Caco-2 (cell line): ENCODE results near the gene PDE4D. TPM values are rescaled to one million over a fixed set of nuclear protein-coding genes. Genes with fewer than 3 reads are reported as not detected.

Experiments
- BruUV-seq: library from RNA; stranded (reverse); fragments of 400-500 nt; replicated peaks from 2 replicates; lab custom pipeline; 2021; lab: Mats Ljungman, UMichigan
- CTCF ChIA-PET: fragments of 300-600 bp; sonication (Branson Sonifier 250); formaldehyde crosslinking; loops from one replicate; lab custom pipeline; 2022; ENCODE audit warnings: antibody characterized with exemption; lab: Charles Lee
- POLR2A ChIA-PET: fragments of 300-600 bp; sonication (Branson Sonifier 250); formaldehyde crosslinking; loops from one replicate; lab custom pipeline; 2022; ENCODE audit warnings: antibody characterized with exemption; lab: Charles Lee
- DNase-seq, 2 experiments: peaks; one replicate each; pipeline versions ENCODE4 v3.0.0 to v3.0.0-alpha.2; 2020 to 2022
- H3K27me3 ChIP-seq: replicated peaks from 2 replicates; pipeline ENCODE4 v1.6.0; 2011; ENCODE audit warnings: low read length; ENCODE audit not compliant: control insufficient read depth, insufficient read depth
- H3K36me3 ChIP-seq: 2 replicates; pipeline ENCODE4 v1.5.1; 2011; ENCODE audit warnings: low read length; ENCODE audit not compliant: control insufficient read depth, insufficient read depth
- H3K4me1 ChIP-seq: fragments of 250-450 bp; sonication (Bioruptor Pico); 2 replicates; pipeline ENCODE4 v1.5.1; 2020; ENCODE audit warnings: mild to moderate bottlenecking
- H3K4me3 ChIP-seq: 2 replicates; pipeline ENCODE4 v1.5.1; 2011; ENCODE audit warnings: low read depth, mild to moderate bottlenecking, control low read depth, low read length
- H3K9me3 ChIP-seq: fragments of 250-450 bp; sonication (Bioruptor Pico); 2 replicates; pipeline ENCODE4 v1.5.1; 2020; ENCODE audit warnings: mild to moderate bottlenecking, moderate library complexity
- H3K27ac Mint-ChIP-seq: one replicate; pipeline ENCODE4 v1.8.0; 2022; ENCODE audit warnings: mixed read lengths; ENCODE audit not compliant: unreplicated experiment
- H3K27me3 Mint-ChIP-seq: one replicate; pipeline ENCODE4 v1.8.0; 2022; ENCODE audit warnings: mixed read lengths; ENCODE audit not compliant: insufficient read depth, unreplicated experiment
- H3K36me3 Mint-ChIP-seq: one replicate; pipeline ENCODE4 v1.8.0; 2022; ENCODE audit warnings: mild to moderate bottlenecking, mixed read lengths; ENCODE audit not compliant: insufficient read depth, unreplicated experiment
- H3K4me1 Mint-ChIP-seq: one replicate; pipeline ENCODE4 v1.8.0; 2022; ENCODE audit warnings: low read depth, mixed read lengths; ENCODE audit not compliant: unreplicated experiment
- H3K4me3 Mint-ChIP-seq: one replicate; pipeline ENCODE4 v1.8.0; 2022; ENCODE audit warnings: mild to moderate bottlenecking, moderate library complexity, mixed read lengths; ENCODE audit not compliant: unreplicated experiment
- H3K9me3 Mint-ChIP-seq: one replicate; pipeline ENCODE4 v1.8.0; 2022; ENCODE audit warnings: mixed read lengths; ENCODE audit not compliant: unreplicated experiment
- intact Hi-C: fragments of 100-400 bp; cut with micrococcal nuclease; formaldehyde crosslinking; loops from one replicate; pipeline ENCODE4 v1.10.0; 2022; ENCODE audit not compliant: unreplicated experiment
- total RNA-seq: library from RNA; stranded (reverse); gene quantifications from 2 replicates; pipeline ENCODE4 v1.2.3, GENCODE V29; 2022
- TF ChIP-seq, protein P1 (sequence below), 2 experiments: fragments of 200-600 bp in 1 of 2; IDR thresholded peaks; 1 replicate in 1 of 2; 2 replicates in 1 of 2; pipeline versions ENCODE4 v1.5.1 to v1.8.0; 2011 to 2022; ENCODE audit warnings: antibody characterized with exemption in 1 of 2, control low read depth in 1 of 2, inconsistent platforms in 1 of 2, low read depth in 1 of 2, low read length in 1 of 2, mild to moderate bottlenecking in 1 of 2, moderate library complexity in 1 of 2; ENCODE audit not compliant: insufficient read depth in 1 of 2, severe bottlenecking in 1 of 2, unreplicated experiment in 1 of 2

The PDE4D gene
- total RNA-seq, 1 experiment from 2014 or later = 89.8 TPM

DNA sequence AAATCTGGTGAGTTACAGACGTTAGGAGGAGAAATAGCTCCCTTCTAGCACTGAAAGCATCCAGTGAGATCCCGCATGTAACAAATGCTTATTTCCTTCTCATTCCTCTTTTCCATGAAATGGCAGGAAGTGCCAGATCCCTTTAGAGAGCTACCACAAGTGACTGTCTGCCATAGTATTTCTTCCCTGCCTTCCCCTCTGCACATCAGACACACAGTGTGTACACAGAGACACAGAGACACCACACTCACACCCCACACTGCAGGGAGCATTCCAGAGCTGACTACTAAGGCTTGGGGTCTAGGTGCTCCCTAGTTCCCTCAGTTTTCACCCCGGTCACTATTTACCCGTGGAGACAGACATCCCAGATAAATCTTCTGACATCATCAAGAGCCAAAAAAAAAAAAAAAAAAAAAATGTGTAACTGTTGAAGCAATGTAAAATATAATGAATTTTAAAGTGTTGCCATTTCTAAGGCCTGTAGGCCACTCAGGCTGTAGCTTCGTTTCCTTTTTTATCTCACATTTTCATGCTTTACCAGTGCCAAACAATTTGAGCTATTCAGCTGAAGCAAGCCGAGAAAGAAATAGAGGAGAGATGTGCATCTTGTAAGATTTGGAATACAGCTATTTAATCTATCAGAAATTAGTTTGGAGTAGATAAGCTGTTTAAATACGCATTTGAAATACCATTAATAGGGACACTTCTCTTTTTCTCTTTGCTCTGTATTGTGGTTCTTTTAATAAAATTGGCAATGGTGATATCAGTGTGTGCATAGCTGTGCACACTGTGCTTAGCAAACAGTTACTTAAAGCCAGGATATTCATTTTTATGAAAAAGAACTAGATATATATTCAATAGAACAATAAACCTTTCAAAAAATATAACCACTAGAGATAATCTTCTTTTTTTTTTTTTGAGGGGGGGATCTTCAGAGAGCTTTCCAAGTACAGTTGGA, 405.5 kb downstream of the PDE4D start:
- Mint-ChIP-seq H3K4me3 (no peak overlapping the region), H3K9me3 (no peaks in the 10 kb centered on the region), H3K27ac (peak overlapping the region; percentile 42), H3K4me1 (peaks cover 36% of the 10 kb centered on the region), H3K27me3 (no peaks in the 10 kb centered on the region), H3K36me3 (no peaks in the 10 kb centered on the region)
- BruUV-seq = no TSS peak
- Histone ChIP-seq H3K27me3 (no peaks in the 10 kb centered on the region), H3K9me3 (no peaks in the 10 kb centered on the region), H3K4me3 (no peak overlapping the region), H3K36me3 (no peaks in the 10 kb centered on the region), H3K4me1 (peaks cover 35% of the 10 kb centered on the region)
- CTCF ChIA-PET = interaction anchor here (0.6 to 1.2 kb wide), 3 partner anchors 74 to 211 kb away, joined by 3 to 6 read pairs (median 3); no protein-coding TSS in a partner anchor
- DNase-seq = no peak
- TF ChIP-seq, protein P1, sequence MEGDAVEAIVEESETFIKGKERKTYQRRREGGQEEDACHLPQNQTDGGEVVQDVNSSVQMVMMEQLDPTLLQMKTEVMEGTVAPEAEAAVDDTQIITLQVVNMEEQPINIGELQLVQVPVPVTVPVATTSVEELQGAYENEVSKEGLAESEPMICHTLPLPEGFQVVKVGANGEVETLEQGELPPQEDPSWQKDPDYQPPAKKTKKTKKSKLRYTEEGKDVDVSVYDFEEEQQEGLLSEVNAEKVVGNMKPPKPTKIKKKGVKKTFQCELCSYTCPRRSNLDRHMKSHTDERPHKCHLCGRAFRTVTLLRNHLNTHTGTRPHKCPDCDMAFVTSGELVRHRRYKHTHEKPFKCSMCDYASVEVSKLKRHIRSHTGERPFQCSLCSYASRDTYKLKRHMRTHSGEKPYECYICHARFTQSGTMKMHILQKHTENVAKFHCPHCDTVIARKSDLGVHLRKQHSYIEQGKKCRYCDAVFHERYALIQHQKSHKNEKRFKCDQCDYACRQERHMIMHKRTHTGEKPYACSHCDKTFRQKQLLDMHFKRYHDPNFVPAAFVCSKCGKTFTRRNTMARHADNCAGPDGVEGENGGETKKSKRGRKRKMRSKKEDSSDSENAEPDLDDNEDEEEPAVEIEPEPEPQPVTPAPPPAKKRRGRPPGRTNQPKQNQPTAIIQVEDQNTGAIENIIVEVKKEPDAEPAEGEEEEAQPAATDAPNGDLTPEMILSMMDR (IDR thresholded peaks at IDR 0.05; ENCODE audit: insufficient read depth in 1 of 2, low read depth in 1 of 2, low read length in 1 of 2, severe bottlenecking in 1 of 2, unreplicated experiment in 1 of 2) = no peak
- intact Hi-C loops = no loop called here
- POLR2A ChIA-PET = no interaction called here

DNA sequence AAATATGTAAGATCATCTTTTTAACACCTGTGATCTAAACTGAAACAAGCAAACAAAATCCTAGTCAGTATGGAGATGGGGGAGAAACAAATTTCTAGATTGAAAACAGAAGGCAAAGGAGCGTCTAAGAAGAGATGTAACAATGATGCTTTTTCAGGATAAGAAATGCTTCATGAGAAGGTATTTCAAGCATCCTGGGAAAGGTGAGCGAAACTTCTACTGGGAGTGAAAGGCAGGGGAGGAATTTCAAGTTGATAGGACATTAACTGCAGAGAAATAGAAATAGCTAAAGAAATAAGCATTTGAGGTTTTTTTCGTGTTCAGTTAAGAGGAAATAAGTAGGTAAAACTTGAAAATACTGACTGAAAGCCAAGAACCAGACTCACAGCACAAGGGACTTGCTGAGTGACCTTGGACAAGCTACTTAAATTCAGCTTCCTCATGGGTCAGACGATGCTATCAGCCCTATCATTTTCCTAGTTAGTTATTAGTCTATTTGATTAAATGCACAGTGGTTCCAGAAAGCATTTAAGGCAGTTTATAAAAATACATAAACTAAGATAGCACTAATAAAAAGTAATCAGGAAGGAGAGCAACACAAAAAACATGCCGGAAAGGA, 406.3 kb downstream of the PDE4D start:
- CTCF ChIA-PET = no interaction called here

DNA sequence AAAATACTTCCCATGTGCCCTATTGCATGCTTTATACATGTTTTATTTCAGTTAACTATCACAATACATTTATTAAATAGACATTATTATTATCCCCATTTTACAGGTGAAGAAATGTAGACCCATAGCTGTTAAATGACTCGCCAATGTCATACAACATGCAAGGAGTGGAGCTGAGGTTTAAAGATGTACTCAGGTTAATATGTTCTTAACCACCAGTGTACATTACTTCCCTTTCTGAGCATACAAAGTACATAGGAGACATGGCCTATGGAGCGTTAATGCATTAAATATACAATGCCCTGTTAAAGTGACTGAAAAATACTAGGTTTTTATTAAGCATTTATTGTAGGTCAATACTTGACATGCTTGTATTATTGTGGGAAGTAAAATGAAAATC, 407.0 kb downstream of the PDE4D start:
- TF ChIP-seq, protein P1 (IDR thresholded peaks at IDR 0.05; ENCODE audit: insufficient read depth in 1 of 2, low read depth in 1 of 2, low read length in 1 of 2, severe bottlenecking in 1 of 2, unreplicated experiment in 1 of 2) = no peak
- BruUV-seq = no TSS peak
- Histone ChIP-seq H3K36me3 (no peaks in the 10 kb centered on the region), H3K4me3 (no peak overlapping the region), H3K27me3 (no peaks in the 10 kb centered on the region), H3K4me1 (peaks cover 36% of the 10 kb centered on the region), H3K9me3 (no peaks in the 10 kb centered on the region)
- ChIA-PET CTCF (no interaction called here), POLR2A (no interaction called here)
- Mint-ChIP-seq H3K27me3 (no peaks in the 10 kb centered on the region), H3K9me3 (no peaks in the 10 kb centered on the region), H3K27ac (no peak overlapping the region), H3K36me3 (no peaks in the 10 kb centered on the region), H3K4me3 (no peak overlapping the region), H3K4me1 (peaks cover 36% of the 10 kb centered on the region)
- intact Hi-C loops = no loop called here
- DNase-seq = no peak

More for the DNA sequence above, 406.3 kb downstream of the PDE4D start:
- intact Hi-C loops = no loop called here
- no peaks in the 10 kb centered on the region for H3K9me3 Mint-ChIP-seq
- H3K4me1 Mint-ChIP-seq = peaks cover 36% of the 10 kb centered on the region
- TF ChIP-seq, protein P1 (IDR thresholded peaks at IDR 0.05; ENCODE audit: insufficient read depth in 1 of 2, low read depth in 1 of 2, low read length in 1 of 2, severe bottlenecking in 1 of 2, unreplicated experiment in 1 of 2) = no peak
- no peak overlapping the region for H3K4me3 Mint-ChIP-seq
- POLR2A ChIA-PET = no interaction called here
- Histone ChIP-seq H3K27me3 (no peaks in the 10 kb centered on the region), H3K4me3 (no peak overlapping the region), H3K9me3 (no peaks in the 10 kb centered on the region), H3K4me1 (peaks cover 36% of the 10 kb centered on the region), H3K36me3 (no peaks in the 10 kb centered on the region)
- no TSS peak for BruUV-seq
- H3K27ac Mint-ChIP-seq = no peak overlapping the region
- no peak for DNase-seq
- H3K36me3 Mint-ChIP-seq = no peaks in the 10 kb centered on the region
- H3K27me3 Mint-ChIP-seq = no peaks in the 10 kb centered on the region
